GM11168 (cell line): ENCODE measurements around the gene ASIC4.

ENCODE experiments used
- in situ Hi-C: fragments of 300-500 bp; cut with MboI; formaldehyde crosslinking; loops from one replicate; pipeline ENCODE4 v1.12.0; 2022; ENCODE audit warnings: low sequenced_read_pairs; ENCODE audit not compliant: unreplicated experiment

Gene ASIC4

GRCh38 chr2:219544567-219544966, 30.3 kb downstream of the ASIC4 start:
- in situ Hi-C loops = loop anchor here (10.0 kb wide), 1 partner anchor 100 kb away; no protein-coding TSS in a partner anchor

DNA sequence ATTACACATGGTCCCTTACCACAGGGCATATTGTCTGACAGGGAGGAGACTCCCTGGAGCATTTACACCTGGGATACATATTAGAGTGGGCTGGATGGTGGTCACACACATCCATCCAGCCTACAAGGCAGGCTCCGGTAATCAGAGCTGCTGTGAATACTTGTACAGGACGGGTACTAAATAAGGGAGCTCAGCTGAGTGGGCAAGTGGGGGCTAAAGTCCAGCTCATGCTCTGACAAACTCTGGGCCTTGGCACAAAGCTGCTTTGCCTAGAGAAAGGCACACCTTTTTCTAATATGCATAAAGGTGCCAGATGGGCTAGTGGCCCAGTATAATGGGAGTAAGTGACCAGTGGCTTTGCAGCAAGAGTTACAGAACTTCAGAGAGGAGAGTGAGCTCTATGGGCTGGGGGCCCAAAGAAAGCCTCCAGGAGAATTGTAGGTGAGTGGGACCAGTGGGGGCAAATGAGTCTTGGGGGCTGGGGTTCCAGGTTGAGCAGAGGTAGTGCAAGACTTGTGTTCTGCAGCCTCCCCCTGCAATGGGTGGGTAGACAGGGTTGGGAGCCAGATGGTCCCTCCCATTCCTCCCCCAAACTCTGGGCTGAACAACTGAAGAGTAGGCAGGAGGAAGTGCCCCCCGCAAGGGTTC, 31.1 kb downstream of the ASIC4 start:
- in situ Hi-C loops = loop anchor here (10.0 kb wide), 1 partner anchor 99 kb away; no protein-coding TSS in a partner anchor

GRCh38 chr2:219545943-219546352, 31.7 kb downstream of the ASIC4 start:
- in situ Hi-C loops = loop anchor here (10.0 kb wide), 1 partner anchor 99 kb away; no protein-coding TSS in a partner anchor

GRCh38 chr2:219547621-219548020, 33.3 kb downstream of the ASIC4 start:
- in situ Hi-C loops = loop anchor here (10.0 kb wide), 1 partner anchor 97 kb away; no protein-coding TSS in a partner anchor

- in situ Hi-C loops = loop anchor here (10.0 kb wide), 1 partner anchor 96 kb away; no protein-coding TSS in a partner anchor
Observed at GRCh38 chr2:219548990-219549389, 34.7 kb downstream of the ASIC4 start.

DNA sequence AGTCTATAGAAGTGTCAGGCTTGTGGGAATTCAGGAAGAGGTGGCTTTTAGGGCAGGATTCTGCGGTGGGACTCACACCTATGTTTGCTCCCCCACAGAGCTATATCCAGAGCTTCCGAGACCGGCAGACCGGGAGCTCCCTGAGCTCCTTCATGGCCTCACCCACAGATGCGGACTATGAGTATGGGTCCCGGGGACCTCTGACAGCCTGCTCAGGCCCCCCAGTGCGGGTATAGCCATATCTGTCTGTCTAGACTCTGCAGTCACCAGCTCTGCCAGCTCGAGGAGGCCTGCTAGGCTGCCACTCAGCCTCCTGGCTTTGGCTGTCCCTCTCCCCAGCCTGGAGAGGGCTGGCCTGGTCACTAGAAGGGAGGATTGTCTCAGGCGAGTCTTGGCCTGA, 35.3 kb downstream of the ASIC4 start:
- in situ Hi-C loops = loop anchor here (10.0 kb wide), 1 partner anchor 95 kb away; no protein-coding TSS in a partner anchor

- in situ Hi-C loops = no loop called here
Observed at GRCh38 chr2:219551441-219552381, 37.4 kb downstream of the ASIC4 start.

DNA sequence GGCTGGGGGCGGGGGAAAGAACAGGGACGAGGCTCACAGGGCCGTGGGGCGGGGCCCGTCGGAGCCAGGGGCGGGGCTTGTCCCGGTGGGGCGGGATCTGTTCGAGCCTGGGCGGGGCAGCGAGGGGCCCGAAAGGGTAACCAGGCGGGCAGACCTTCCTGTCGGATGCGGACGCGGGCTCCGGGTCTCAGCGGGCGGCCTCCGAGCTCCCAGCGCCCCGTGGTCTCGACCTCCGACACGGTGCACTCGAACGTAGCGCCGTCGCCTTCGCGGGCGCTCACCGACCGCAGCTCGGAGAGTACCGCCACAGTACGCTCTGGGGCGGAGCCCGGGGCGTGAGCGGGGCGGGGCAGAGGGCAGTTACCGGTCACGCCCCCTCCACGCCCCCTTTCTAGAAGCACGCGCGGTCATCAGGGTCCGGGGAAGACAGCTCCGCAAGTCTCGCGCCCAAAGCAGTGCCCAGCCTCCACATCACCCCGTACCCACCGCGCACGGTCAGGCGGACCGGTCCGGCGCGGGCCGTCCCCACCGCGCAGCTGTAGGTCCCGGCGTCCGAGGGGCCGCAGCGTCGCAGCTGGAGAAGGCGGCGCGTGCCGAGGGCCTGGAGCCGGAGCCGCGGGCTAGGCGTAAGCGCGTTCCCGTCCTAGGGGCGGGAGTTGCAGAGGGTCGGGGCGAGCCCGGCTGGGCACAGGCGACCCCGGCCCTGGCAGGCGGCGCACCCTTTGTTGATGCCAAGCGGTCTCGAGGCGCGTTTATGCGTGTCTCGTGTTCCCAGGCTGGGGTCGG, 38.3 kb downstream of the ASIC4 start:
- in situ Hi-C loops = no loop called here

- in situ Hi-C loops = no loop called here
Observed at GRCh38 chr2:219553168-219553417, 38.8 kb downstream of the ASIC4 start.

DNA sequence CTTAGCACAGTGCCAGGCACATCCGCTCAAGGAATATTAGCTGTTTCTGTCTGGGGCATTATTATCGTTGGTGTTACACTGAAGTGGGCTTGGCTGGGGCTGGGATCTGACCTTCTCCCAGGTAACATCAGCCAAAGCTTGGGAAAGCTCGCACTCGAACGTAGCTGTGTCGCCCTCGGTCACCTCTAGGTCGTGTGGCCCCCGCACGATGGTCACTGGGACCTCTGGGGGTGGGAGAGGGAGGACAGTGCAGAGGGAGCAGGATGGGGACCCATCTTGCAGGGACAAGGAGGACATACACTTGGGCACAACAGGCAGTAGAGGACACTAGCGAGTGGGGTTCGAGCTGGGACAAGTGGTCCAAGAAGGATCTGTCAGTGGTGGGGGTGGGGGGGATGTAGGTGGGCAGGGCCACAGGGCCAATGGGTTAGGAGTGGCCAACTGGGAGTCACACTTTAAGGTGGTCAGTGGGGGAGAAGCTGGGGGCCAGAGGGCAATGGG, 39.2 kb downstream of the ASIC4 start:
- in situ Hi-C loops = no loop called here

GRCh38 chr2:219554350-219554749, 40.1 kb downstream of the ASIC4 start:
- in situ Hi-C loops = no loop called here

- in situ Hi-C loops = no loop called here
Observed at GRCh38 chr2:219555956-219556355, 41.7 kb downstream of the ASIC4 start.

GRCh38 chr2:219556413-219556812, 42.1 kb downstream of the ASIC4 start:
- in situ Hi-C loops = no loop called here

GRCh38 chr2:219557320-219557719, 43.0 kb downstream of the ASIC4 start:
- in situ Hi-C loops = no loop called here

DNA sequence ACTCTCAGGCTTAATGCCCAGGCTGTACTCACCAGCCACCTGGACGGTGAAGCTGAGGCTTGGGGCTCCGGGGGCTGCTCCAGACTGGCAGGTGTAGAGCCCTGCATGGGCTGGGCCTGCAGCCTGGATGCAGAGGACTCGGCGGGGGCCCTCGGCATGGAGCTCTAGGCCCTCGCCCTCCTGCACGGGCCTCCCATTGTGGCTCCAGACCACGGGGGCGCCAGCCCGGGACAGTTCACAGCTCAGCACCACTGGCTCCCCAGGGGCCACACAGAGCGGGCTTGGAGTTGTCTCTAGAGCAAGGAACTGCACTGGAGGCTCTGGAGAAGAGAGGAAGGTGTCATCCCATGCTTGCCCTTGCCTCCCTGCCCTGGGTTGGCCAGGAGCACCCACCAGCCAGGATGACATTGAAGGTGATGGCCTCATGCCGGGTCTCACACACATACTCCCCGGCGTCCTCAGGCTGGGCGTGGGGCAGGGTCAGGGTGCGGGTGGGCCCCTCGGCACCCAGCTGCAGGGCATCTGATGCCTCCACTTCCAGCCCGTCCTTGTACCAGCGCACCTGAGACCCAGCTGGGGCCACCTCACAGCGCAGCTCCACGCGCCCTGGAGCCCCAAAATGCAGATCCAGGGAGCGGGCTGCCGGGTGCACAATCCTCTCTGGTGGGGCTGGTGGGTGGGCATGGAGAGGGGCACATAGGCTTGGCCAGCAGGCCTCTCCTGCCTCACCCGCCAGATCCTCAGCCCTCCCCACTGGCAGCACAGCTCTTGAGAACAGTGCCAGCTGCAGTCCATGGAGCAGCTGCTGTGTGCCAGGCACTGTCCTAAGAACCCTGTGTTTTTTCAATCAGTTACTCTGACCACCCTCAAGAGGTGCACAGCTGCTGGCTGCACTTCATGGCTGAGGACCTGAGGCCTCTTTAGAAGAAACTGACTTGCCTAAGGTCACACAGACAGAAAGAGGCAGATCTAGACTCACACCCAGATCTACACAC, 43.8 kb downstream of the ASIC4 start:
- in situ Hi-C loops = no loop called here

DNA sequence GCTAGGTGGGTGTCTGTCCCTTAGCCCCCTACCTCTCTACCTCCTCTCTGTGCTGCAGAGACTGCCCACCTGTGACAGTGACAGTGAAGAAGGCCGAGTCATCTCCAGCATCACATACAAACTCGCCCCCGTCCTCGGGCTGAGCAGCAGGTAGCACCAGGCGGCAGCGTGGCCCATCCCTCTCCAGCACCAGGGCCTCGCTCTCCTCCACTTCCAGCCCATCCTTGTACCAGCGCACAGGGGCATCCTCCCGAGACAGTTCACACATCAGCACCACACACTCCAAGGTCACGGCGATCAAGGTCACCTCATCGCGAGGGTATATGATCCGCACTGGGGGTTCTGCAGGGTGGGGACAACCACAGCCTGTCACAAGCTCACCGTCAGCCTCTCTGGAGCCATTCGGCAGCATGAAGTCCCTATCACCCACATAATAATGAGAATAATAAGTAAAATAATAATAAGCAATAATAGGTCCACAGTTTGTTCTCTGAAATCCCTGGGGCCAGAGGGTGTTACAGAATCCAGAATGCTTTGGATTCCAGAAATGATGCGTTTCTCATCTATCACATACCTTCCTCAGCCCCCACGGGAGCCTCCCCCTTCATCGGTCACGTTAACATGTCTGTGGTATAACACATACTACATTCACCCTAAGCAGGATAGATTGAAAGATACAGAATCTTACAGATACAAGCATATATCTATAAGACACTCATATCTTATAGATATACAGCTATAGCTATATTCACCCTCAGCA, 45.1 kb downstream of the ASIC4 start:
- in situ Hi-C loops = no loop called here

- in situ Hi-C loops = no loop called here
Observed at GRCh38 chr2:219560037-219560892, 46.0 kb downstream of the ASIC4 start.

DNA sequence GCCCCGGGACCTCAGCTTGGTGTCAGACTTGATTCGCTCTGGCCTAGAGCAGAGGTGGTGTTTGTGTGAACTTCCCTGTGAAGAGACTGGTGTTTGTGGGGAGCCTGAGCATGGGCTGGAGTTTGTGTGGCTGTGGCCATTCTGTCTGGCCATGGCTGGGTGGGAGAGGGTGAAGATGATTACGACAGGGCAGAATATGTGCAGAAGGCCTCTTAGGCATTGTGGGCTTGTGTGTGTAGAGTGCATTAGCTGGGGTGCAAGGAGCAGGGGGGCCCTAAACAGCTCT, 46.6 kb downstream of the ASIC4 start:
- in situ Hi-C loops = no loop called here
